ENCODE data around the gene SPATS2. TPM values are rescaled to one million over a fixed set of nuclear protein-coding genes. Genes with fewer than 3 reads are reported as not detected.

Gene SPATS2
- total and polyA plus RNA-seq, 10 of the 15 experiments (the other 5 are each of a cell fraction or from before 2014, with no cell fraction given), result 9.0 to 54.2 (median 27.5) TPM

DNA sequence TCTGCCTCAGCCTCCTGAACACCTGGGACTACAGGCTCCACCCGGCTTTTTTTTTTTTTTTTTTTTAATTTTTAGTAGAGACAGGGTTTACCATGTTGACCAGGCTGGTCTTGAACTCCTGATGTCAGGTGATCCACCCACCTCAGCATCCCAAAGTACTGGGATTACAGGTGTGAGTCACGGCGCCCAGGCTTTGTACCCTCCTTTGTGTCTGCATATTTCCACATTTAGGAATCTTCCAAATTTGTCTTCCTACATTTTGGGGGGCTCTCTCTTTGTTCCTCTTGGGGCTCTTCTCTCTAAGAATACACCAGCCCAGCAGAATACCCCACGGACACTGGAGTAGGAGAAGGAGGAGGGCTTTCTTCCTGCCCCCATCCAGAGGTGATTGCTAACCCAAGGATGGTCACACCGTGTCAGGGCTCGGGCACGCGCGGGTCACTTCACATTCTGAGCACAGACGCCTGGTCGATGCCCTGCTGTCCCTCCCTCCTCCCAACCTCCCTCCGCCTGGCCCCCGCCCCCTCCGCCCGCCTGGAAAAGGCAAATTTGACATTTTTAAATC is 22.7 kb upstream of the SPATS2 start:
- RAD21 ChIA-PET (ENCODE audit: unreplicated experiment), result interaction anchor here (0.7 kb wide), 1 partner anchor 14 kb away, joined by 3 read pairs; no protein-coding TSS in a partner anchor
- H2AFZ ChIP-seq (ENCODE audit: control insufficient read depth, low read depth, low read length), result no peak overlapping the region
- H3K36me3 ChIP-seq (ENCODE audit: control insufficient read depth in 2 of 2, insufficient read depth in 2 of 2, low read length in 1 of 2), result no peaks in the 10 kb centered on the region
- no peak for FAIRE-seq
- no peak overlapping the region; the same call in 1 of the 2 replicates for H3K4me2 ChIP-seq (ENCODE audit: control insufficient read depth, insufficient read depth)
- CTCF ChIA-PET, result interaction anchor here (0.9 to 4.0 kb wide), 5 partner anchors 13 to 239 kb away, joined by 3 to 139 read pairs (median 4); partner anchors contain the start of genes PRPH and TROAP
- peaks cover 38% of the 10 kb centered on the region for H3K4me1 ChIP-seq (ENCODE audit: control insufficient read depth, insufficient read depth, low read length)
- no peaks in the 10 kb centered on the region for H3K9me3 ChIP-seq (replicated peaks; ENCODE audit: control insufficient read depth, insufficient read depth, low read length)
- H3K27ac ChIP-seq (ENCODE audit: control insufficient read depth, insufficient read depth), result no peak overlapping the region
- H3K27me3 ChIP-seq (replicated peaks in 1 of 2; ENCODE audit: control insufficient read depth in 2 of 2, insufficient read depth in 2 of 2, low read length in 1 of 2), result peaks cover 18 to 36% of the 10 kb centered on the region in 2 experiments
- no peaks in the 10 kb centered on the region for H3K79me2 ChIP-seq (ENCODE audit: control insufficient read depth, insufficient read depth, low read length)
- no TSS peak for BruUV-seq (replicated peaks)
- H3K9ac ChIP-seq (ENCODE audit: control insufficient read depth, insufficient read depth, low read length), result no peak overlapping the region
- no peak overlapping the region for H3K4me3 ChIP-seq
- intact Hi-C loops (cut with micrococcal nuclease; ENCODE audit: unreplicated experiment) (no loop called here), in situ Hi-C loops (cut with MboI) (no loop called here)
- no peak for DNase-seq (ENCODE audit: low read depth, low spot score)
- no peak for ATAC-seq
- TF ChIP-seq, protein P1, sequence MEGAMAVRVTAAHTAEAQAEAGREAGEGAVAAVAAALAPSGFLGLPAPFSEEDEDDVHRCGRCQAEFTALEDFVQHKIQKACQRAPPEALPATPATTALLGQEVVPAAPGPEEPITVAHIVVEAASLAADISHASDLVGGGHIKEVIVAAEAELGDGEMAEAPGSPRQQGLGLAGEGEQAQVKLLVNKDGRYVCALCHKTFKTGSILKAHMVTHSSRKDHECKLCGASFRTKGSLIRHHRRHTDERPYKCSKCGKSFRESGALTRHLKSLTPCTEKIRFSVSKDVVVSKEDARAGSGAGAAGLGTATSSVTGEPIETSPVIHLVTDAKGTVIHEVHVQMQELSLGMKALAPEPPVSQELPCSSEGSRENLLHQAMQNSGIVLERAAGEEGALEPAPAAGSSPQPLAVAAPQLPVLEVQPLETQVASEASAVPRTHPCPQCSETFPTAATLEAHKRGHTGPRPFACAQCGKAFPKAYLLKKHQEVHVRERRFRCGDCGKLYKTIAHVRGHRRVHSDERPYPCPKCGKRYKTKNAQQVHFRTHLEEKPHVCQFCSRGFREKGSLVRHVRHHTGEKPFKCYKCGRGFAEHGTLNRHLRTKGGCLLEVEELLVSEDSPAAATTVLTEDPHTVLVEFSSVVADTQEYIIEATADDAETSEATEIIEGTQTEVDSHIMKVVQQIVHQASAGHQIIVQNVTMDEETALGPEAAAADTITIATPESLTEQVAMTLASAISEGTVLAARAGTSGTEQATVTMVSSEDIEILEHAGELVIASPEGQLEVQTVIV (IDR thresholded peaks at IDR 0.05; ENCODE audit: borderline replicate concordance, partially characterized antibody), result no peak
- TF ChIP-seq ZNF384 (IDR thresholded peaks at IDR 0.05; ENCODE audit: borderline replicate concordance, low read depth, low read length) (no peak), ZNF274 (IDR thresholded peaks at IDR 0.05; ENCODE audit: insufficient read depth, insufficient read length) (no peak), TARDBP (IDR thresholded peaks at IDR 0.05; ENCODE audit: borderline replicate concordance) (no peak), RCOR1 (conservative IDR thresholded peaks at IDR 0.05; ENCODE audit: low read depth, low read length) (no peak), SIN3A (IDR thresholded peaks at IDR 0.05; ENCODE audit: low read depth, low read length) (no peak), LARP7 (IDR thresholded peaks at IDR 0.05) (no peak)
- TF ChIP-seq, protein P2, sequence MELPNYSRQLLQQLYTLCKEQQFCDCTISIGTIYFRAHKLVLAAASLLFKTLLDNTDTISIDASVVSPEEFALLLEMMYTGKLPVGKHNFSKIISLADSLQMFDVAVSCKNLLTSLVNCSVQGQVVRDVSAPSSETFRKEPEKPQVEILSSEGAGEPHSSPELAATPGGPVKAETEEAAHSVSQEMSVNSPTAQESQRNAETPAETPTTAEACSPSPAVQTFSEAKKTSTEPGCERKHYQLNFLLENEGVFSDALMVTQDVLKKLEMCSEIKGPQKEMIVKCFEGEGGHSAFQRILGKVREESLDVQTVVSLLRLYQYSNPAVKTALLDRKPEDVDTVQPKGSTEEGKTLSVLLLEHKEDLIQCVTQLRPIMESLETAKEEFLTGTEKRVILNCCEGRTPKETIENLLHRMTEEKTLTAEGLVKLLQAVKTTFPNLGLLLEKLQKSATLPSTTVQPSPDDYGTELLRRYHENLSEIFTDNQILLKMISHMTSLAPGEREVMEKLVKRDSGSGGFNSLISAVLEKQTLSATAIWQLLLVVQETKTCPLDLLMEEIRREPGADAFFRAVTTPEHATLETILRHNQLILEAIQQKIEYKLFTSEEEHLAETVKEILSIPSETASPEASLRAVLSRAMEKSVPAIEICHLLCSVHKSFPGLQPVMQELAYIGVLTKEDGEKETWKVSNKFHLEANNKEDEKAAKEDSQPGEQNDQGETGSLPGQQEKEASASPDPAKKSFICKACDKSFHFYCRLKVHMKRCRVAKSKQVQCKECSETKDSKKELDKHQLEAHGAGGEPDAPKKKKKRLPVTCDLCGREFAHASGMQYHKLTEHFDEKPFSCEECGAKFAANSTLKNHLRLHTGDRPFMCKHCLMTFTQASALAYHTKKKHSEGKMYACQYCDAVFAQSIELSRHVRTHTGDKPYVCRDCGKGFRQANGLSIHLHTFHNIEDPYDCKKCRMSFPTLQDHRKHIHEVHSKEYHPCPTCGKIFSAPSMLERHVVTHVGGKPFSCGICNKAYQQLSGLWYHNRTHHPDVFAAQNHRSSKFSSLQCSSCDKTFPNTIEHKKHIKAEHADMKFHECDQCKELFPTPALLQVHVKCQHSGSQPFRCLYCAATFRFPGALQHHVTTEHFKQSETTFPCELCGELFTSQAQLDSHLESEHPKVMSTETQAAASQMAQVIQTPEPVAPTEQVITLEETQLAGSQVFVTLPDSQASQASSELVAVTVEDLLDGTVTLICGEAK (IDR thresholded peaks at IDR 0.05; ENCODE audit: borderline replicate concordance), result no peak
- TF ChIP-seq, protein P3, sequence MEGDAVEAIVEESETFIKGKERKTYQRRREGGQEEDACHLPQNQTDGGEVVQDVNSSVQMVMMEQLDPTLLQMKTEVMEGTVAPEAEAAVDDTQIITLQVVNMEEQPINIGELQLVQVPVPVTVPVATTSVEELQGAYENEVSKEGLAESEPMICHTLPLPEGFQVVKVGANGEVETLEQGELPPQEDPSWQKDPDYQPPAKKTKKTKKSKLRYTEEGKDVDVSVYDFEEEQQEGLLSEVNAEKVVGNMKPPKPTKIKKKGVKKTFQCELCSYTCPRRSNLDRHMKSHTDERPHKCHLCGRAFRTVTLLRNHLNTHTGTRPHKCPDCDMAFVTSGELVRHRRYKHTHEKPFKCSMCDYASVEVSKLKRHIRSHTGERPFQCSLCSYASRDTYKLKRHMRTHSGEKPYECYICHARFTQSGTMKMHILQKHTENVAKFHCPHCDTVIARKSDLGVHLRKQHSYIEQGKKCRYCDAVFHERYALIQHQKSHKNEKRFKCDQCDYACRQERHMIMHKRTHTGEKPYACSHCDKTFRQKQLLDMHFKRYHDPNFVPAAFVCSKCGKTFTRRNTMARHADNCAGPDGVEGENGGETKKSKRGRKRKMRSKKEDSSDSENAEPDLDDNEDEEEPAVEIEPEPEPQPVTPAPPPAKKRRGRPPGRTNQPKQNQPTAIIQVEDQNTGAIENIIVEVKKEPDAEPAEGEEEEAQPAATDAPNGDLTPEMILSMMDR (IDR thresholded peaks at IDR 0.05 in 2 of 3, conservative IDR thresholded peaks at IDR 0.05 in 1 of 3; ENCODE audit: control insufficient read depth in 2 of 3, extremely low read depth in 1 of 3, insufficient read depth in 1 of 3, low read depth in 3 of 3, low read length in 3 of 3), result no peak
- TF ChIP-seq, protein P4, sequence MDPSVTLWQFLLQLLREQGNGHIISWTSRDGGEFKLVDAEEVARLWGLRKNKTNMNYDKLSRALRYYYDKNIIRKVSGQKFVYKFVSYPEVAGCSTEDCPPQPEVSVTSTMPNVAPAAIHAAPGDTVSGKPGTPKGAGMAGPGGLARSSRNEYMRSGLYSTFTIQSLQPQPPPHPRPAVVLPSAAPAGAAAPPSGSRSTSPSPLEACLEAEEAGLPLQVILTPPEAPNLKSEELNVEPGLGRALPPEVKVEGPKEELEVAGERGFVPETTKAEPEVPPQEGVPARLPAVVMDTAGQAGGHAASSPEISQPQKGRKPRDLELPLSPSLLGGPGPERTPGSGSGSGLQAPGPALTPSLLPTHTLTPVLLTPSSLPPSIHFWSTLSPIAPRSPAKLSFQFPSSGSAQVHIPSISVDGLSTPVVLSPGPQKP (IDR thresholded peaks at IDR 0.05; ENCODE audit: low read depth, low read length), result no peak
- no peaks in the 10 kb centered on the region; the same call in none of the 2 replicates for H4K20me1 ChIP-seq (ENCODE audit: control insufficient read depth, insufficient read depth)
- 16% methylated on average over 10 of the region's 15 CpGs for WGBS (ENCODE audit: insufficient coverage, insufficient replicate concordance, low lambda C conversion rate, missing lambda C conversion rate)
- SMC1A ChIA-PET (ENCODE audit: uncharacterized antibody, unreplicated experiment), result no interaction called here
- POLR2A ChIA-PET, result interaction anchor here (0.7 kb wide), 1 partner anchor 85 kb away, joined by 8 read pairs; no protein-coding TSS in a partner anchor
